IMR-90 (cell line): Measurements from ENCODE around the gene PLA2G3. TPM values are rescaled to one million over a fixed set of nuclear protein-coding genes. Genes with fewer than 3 reads are reported as not detected.

Source experiments
- ATAC-seq: fragments of 200-7000 bp; cut with Tn5 transposase; 2 replicates; pipeline ENCODE4 v1.9.1; 2020; ENCODE audit warnings: low read depth, mild to moderate bottlenecking, moderate library complexity
- BruUV-seq: library from RNA; stranded (reverse); fragments of 400-500 nt; replicated peaks from 2 replicates; lab custom pipeline; 2021; lab: Mats Ljungman, UMichigan
- CTCF ChIA-PET: fragments of 300-600 bp; formaldehyde crosslinking; extraction: SDS; loops from one replicate; lab custom pipeline; 2021; ENCODE audit warnings: antibody characterized with exemption; lab: Yijun Ruan, JAX
- POLR2A ChIA-PET: fragments of 300-600 bp; sonication (Branson Sonifier 250); formaldehyde crosslinking; loops from one replicate; lab custom pipeline; 2022; ENCODE audit warnings: antibody characterized with exemption; ENCODE audit not compliant: unreplicated experiment; lab: Charles Lee
- DNase-seq: peaks from one replicate; pipeline ENCODE4 v3.0.0; 2013
- H2AFZ ChIP-seq: replicated peaks from 2 replicates; pipeline ENCODE3; 2013; ENCODE audit warnings: low read length, mild to moderate bottlenecking; ENCODE audit not compliant: poor library complexity
- H2AK5ac ChIP-seq: 2 replicates; pipeline ENCODE4 v1.6.1; 2013; ENCODE audit warnings: low read depth, low read length, inconsistent platforms
- H2AK9ac ChIP-seq: replicated peaks from 2 replicates; pipeline ENCODE3; 2013; ENCODE audit warnings: mild to moderate bottlenecking, low read depth, low read length, moderate library complexity; ENCODE audit not compliant: poor library complexity
- H2BK120ac ChIP-seq: 2 replicates; pipeline ENCODE4 v1.6.1; 2013; ENCODE audit warnings: low read depth, low read length, inconsistent platforms
- H2BK15ac ChIP-seq: 3 replicates; pipeline ENCODE4 v1.6.1; 2013; ENCODE audit warnings: low read depth, low read length, inconsistent platforms
- H2BK20ac ChIP-seq: 2 replicates; pipeline ENCODE4 v1.6.1; 2013; ENCODE audit warnings: low read depth, mild to moderate bottlenecking, inconsistent platforms, low read length, moderate library complexity
- H2BK5ac ChIP-seq: 2 replicates; pipeline ENCODE4 v1.6.1; 2013; ENCODE audit warnings: mild to moderate bottlenecking, low read depth, low read length, inconsistent platforms; ENCODE audit not compliant: poor library complexity, severe bottlenecking
- H3K14ac ChIP-seq: replicated peaks from 2 replicates; pipeline ENCODE4 v1.6.1; 2013; ENCODE audit warnings: low read depth, low read length, inconsistent platforms
- H3K18ac ChIP-seq: 2 replicates; pipeline ENCODE4 v1.6.1; 2013; ENCODE audit warnings: low read depth, low read length, control low read depth
- H3K23ac ChIP-seq: 2 replicates; pipeline ENCODE4 v1.6.1; 2013; ENCODE audit warnings: low read depth, low read length, inconsistent platforms
- H3K27ac ChIP-seq: 2 replicates; pipeline ENCODE4 v1.5.1; 2013; ENCODE audit warnings: mild to moderate bottlenecking, control low read depth, low read length; ENCODE audit not compliant: insufficient read depth
- H3K27me3 ChIP-seq: 2 replicates; pipeline ENCODE4 v1.6.1; 2013; ENCODE audit warnings: low read length; ENCODE audit not compliant: control insufficient read depth, insufficient read depth
- H3K36me3 ChIP-seq: 2 replicates; pipeline ENCODE4 v1.6.1; 2013; ENCODE audit warnings: low read length, mixed read lengths; ENCODE audit not compliant: control insufficient read depth, insufficient read depth
- H3K4ac ChIP-seq: 2 replicates; pipeline ENCODE4 v1.6.1; 2013; ENCODE audit warnings: low read depth, low read length, inconsistent platforms
- H3K4me1 ChIP-seq: 2 replicates; pipeline ENCODE4 v1.6.1; 2013; ENCODE audit warnings: low read length, mixed read lengths; ENCODE audit not compliant: control insufficient read depth, insufficient read depth
- H3K4me2 ChIP-seq: 2 replicates; pipeline ENCODE4 v1.6.1; 2013; ENCODE audit warnings: low read depth, mild to moderate bottlenecking, control low read depth, low read length, moderate library complexity
- H3K4me3 ChIP-seq: 2 replicates; pipeline ENCODE4 v1.5.1; 2013; ENCODE audit warnings: low read depth, mild to moderate bottlenecking, control low read depth, low read length, moderate library complexity; ENCODE audit not compliant: insufficient read depth
- H3K56ac ChIP-seq: 2 replicates; pipeline ENCODE4 v1.6.1; 2013; ENCODE audit warnings: low read length, inconsistent platforms; ENCODE audit not compliant: insufficient read depth; ENCODE audit errors: extremely low read depth
- H3K79me1 ChIP-seq, 2 experiments: 2 replicates each; pipeline ENCODE4 v1.6.1; 2013; ENCODE audit warnings: low read length in 2 of 2, inconsistent platforms in 1 of 2, low read depth in 1 of 2
- H3K9ac ChIP-seq: 2 replicates; pipeline ENCODE4 v1.6.1; 2013; ENCODE audit warnings: low read depth, low read length, control low read depth
- H3K9me1 ChIP-seq: 2 replicates; pipeline ENCODE4 v1.6.1; 2013; ENCODE audit warnings: low read length, inconsistent platforms; ENCODE audit not compliant: insufficient read depth
- H3K9me3 ChIP-seq: 2 replicates; pipeline ENCODE4 v1.6.1; 2013; ENCODE audit warnings: low read length; ENCODE audit not compliant: control insufficient read depth, insufficient read depth
- H4K20me1 ChIP-seq: 2 replicates; pipeline ENCODE4 v1.6.1; 2013; ENCODE audit warnings: low read length, inconsistent platforms; ENCODE audit not compliant: insufficient read depth
- H4K5ac ChIP-seq: 2 replicates; pipeline ENCODE4 v1.6.1; 2013; ENCODE audit warnings: mild to moderate bottlenecking, low read depth, low read length, control low read depth
- H4K8ac ChIP-seq, 2 experiments: 2 replicates each; pipeline ENCODE4 v1.6.1; 2013; ENCODE audit warnings: low read depth in 2 of 2, low read length in 2 of 2, control low read depth in 1 of 2, inconsistent platforms in 1 of 2
- H4K91ac ChIP-seq: 2 replicates; pipeline ENCODE4 v1.6.1; 2013; ENCODE audit warnings: low read depth, low read length, inconsistent platforms; ENCODE audit not compliant: insufficient read depth
- FOS ChIP-seq: fragments of 150-350 bp; IDR thresholded peaks from 2 replicates; pipeline ENCODE4 v1.6.1; 2016; ENCODE audit warnings: low read depth, low read length
- WGBS, 2 experiments: methylation state at CpG; one replicate each; pipeline versions ENCODE4 v1.1.5 to v1.1.7; 2013; ENCODE audit warnings: missing lambda C conversion rate in 2 of 2; ENCODE audit not compliant: insufficient read length in 1 of 2; ENCODE audit errors: extremely low coverage in 2 of 2; 5-methylcytosine and 5-hydroxymethylcytosine counted together
- dilution Hi-C: fragments of 300-500 bp; cut with HindIII; formaldehyde crosslinking; loops from one replicate; pipeline ENCODE4 v1.14.3; 2018; ENCODE audit warnings: low sequenced_read_pairs; ENCODE audit not compliant: unreplicated experiment
- in situ Hi-C: fragments of 300-500 bp; cut with MboI; formaldehyde crosslinking; loops from 3 replicates; pipeline ENCODE4 v1.14.3; 2019; ENCODE audit warnings: low sequenced_read_pairs, inconsistent platforms, mixed read lengths
- intact Hi-C: fragments of 100-400 bp; cut with micrococcal nuclease; formaldehyde crosslinking; loops from 2 replicates; pipeline ENCODE4 v1.10.0; 2022
- polyA plus RNA-seq, 3 experiments: library from polyadenylated mRNA; depleted of rRNA; stranded (reverse); fragments of >200 nt; gene quantifications; 2 replicates each; pipeline ENCODE4 v1.2.3, GENCODE V29; 2012; ENCODE audit warnings: low replicate concordance in 1 of 3
- total RNA-seq: library from RNA; depleted of rRNA; stranded (reverse); fragments of >200 nt; gene quantifications from 2 replicates; pipeline ENCODE4 v1.2.3, GENCODE V29; 2012

PLA2G3 gene
- total and polyA plus RNA-seq, 2 of the 4 experiments (the other 2 are of a cell fraction): under 0.01 to 0.12 TPM

GRCh38 chr22:31098632-31099110 is 41.6 kb downstream of the PLA2G3 start:
- no TSS peak for BruUV-seq

More at GRCh38 chr22:31098632-31099110, 41.6 kb downstream of the PLA2G3 start:
- Histone ChIP-seq H3K9me3 (no peaks in the 10 kb centered on the region), H4K20me1 (peaks cover 11% of the 10 kb centered on the region), H3K14ac (peak overlapping the region; percentile 63; the same call in 1 of the 2 replicates), H3K56ac (no peak overlapping the region), H2AK9ac (peak overlapping the region; percentile 79), H4K8ac (peak overlapping the region in 1 of 2 experiments; percentile 20; a peak in 1 of 4 replicates), H2AFZ (peak overlapping the region; percentile 21), H3K4me3 (no peak overlapping the region), H2BK20ac (no peak overlapping the region), H3K4me1 (peaks cover 32% of the 10 kb centered on the region), H3K9ac (no peak overlapping the region), H2BK5ac (peak overlapping the region; percentile 78), H3K27me3 (no peaks in the 10 kb centered on the region), H3K4ac (peak overlapping the region; percentile 40; the same call in 1 of the 2 replicates), H2AK5ac (peak overlapping the region; percentile 50), H3K36me3 (peaks cover 69% of the 10 kb centered on the region), H3K18ac (no peak overlapping the region), H3K9me1 (peaks cover 22% of the 10 kb centered on the region), H4K5ac (no peak overlapping the region; the same call in 1 of the 2 replicates), H4K91ac (no peak overlapping the region), H3K79me1 (peaks cover 9 to 49% of the 10 kb centered on the region in 2 experiments; a peak in 3 of 4 replicates), H2BK120ac (0 out of 2 replicates have a peak overlapping the region, but pooled peaks have one; percentile 18), H3K4me2 (no peak overlapping the region), H3K23ac (no peak overlapping the region), H3K27ac (peak overlapping the region; percentile 66; the same call in 1 of the 2 replicates), H2BK15ac (no peak overlapping the region)
- no peak for TF ChIP-seq FOS
- dilution Hi-C loops: no loop called here
- DNase-seq: no peak
- ATAC-seq: no peak
- intact Hi-C loops: loop anchor here (1.0 kb wide), 1 partner anchor 17 kb away; the partner anchor contains the start of gene SMTN
- WGBS, 2 experiments: 43% methylated on average over 17 of the region's 36 CpGs; no CpG with 5 or more reads in 1 of the 2 experiments
- POLR2A ChIA-PET: no interaction called here
- CTCF ChIA-PET: interaction anchor here (1.0 kb wide), 1 partner anchor 50 kb away, joined by 3 read pairs; no protein-coding TSS in a partner anchor
- in situ Hi-C loops: no loop called here
